IMR-90 (cell line): ENCODE measurements around the gene CATSPERE. TPM values are rescaled to one million over a fixed set of nuclear protein-coding genes. Genes with fewer than 3 reads are reported as not detected.

Experiments
- ATAC-seq: fragments of 200-7000 bp; cut with Tn5 transposase; 2 replicates; pipeline ENCODE4 v1.9.1; 2020; ENCODE audit warnings: low read depth, mild to moderate bottlenecking, moderate library complexity
- BruUV-seq: library from RNA; stranded (reverse); fragments of 400-500 nt; replicated peaks from 2 replicates; lab custom pipeline; 2021; lab: Mats Ljungman, UMichigan
- CTCF ChIA-PET: fragments of 300-600 bp; formaldehyde crosslinking; extraction: SDS; loops from one replicate; lab custom pipeline; 2021; ENCODE audit warnings: antibody characterized with exemption; lab: Yijun Ruan, JAX
- POLR2A ChIA-PET: fragments of 300-600 bp; sonication (Branson Sonifier 250); formaldehyde crosslinking; loops from one replicate; lab custom pipeline; 2022; ENCODE audit warnings: antibody characterized with exemption; ENCODE audit not compliant: unreplicated experiment; lab: Charles Lee
- DNase-seq: peaks from one replicate; pipeline ENCODE4 v3.0.0; 2013
- H2AFZ ChIP-seq: replicated peaks from 2 replicates; pipeline ENCODE3; 2013; ENCODE audit warnings: low read length, mild to moderate bottlenecking; ENCODE audit not compliant: poor library complexity
- H2AK5ac ChIP-seq: 2 replicates; pipeline ENCODE4 v1.6.1; 2013; ENCODE audit warnings: low read depth, low read length, inconsistent platforms
- H2AK9ac ChIP-seq: replicated peaks from 2 replicates; pipeline ENCODE3; 2013; ENCODE audit warnings: mild to moderate bottlenecking, low read depth, low read length, moderate library complexity; ENCODE audit not compliant: poor library complexity
- H2BK120ac ChIP-seq: 2 replicates; pipeline ENCODE4 v1.6.1; 2013; ENCODE audit warnings: low read depth, low read length, inconsistent platforms
- H2BK15ac ChIP-seq: 3 replicates; pipeline ENCODE4 v1.6.1; 2013; ENCODE audit warnings: low read depth, low read length, inconsistent platforms
- H2BK20ac ChIP-seq: 2 replicates; pipeline ENCODE4 v1.6.1; 2013; ENCODE audit warnings: low read depth, mild to moderate bottlenecking, inconsistent platforms, low read length, moderate library complexity
- H2BK5ac ChIP-seq: 2 replicates; pipeline ENCODE4 v1.6.1; 2013; ENCODE audit warnings: mild to moderate bottlenecking, low read depth, low read length, inconsistent platforms; ENCODE audit not compliant: poor library complexity, severe bottlenecking
- H3K14ac ChIP-seq: replicated peaks from 2 replicates; pipeline ENCODE4 v1.6.1; 2013; ENCODE audit warnings: low read depth, low read length, inconsistent platforms
- H3K18ac ChIP-seq: 2 replicates; pipeline ENCODE4 v1.6.1; 2013; ENCODE audit warnings: low read depth, low read length, control low read depth
- H3K23ac ChIP-seq: 2 replicates; pipeline ENCODE4 v1.6.1; 2013; ENCODE audit warnings: low read depth, low read length, inconsistent platforms
- H3K27ac ChIP-seq: 2 replicates; pipeline ENCODE4 v1.5.1; 2013; ENCODE audit warnings: mild to moderate bottlenecking, control low read depth, low read length; ENCODE audit not compliant: insufficient read depth
- H3K27me3 ChIP-seq: 2 replicates; pipeline ENCODE4 v1.6.1; 2013; ENCODE audit warnings: low read length; ENCODE audit not compliant: control insufficient read depth, insufficient read depth
- H3K36me3 ChIP-seq: 2 replicates; pipeline ENCODE4 v1.6.1; 2013; ENCODE audit warnings: low read length, mixed read lengths; ENCODE audit not compliant: control insufficient read depth, insufficient read depth
- H3K4ac ChIP-seq: 2 replicates; pipeline ENCODE4 v1.6.1; 2013; ENCODE audit warnings: low read depth, low read length, inconsistent platforms
- H3K4me1 ChIP-seq: 2 replicates; pipeline ENCODE4 v1.6.1; 2013; ENCODE audit warnings: low read length, mixed read lengths; ENCODE audit not compliant: control insufficient read depth, insufficient read depth
- H3K4me2 ChIP-seq: 2 replicates; pipeline ENCODE4 v1.6.1; 2013; ENCODE audit warnings: low read depth, mild to moderate bottlenecking, control low read depth, low read length, moderate library complexity
- H3K4me3 ChIP-seq: 2 replicates; pipeline ENCODE4 v1.5.1; 2013; ENCODE audit warnings: low read depth, mild to moderate bottlenecking, control low read depth, low read length, moderate library complexity; ENCODE audit not compliant: insufficient read depth
- H3K56ac ChIP-seq: 2 replicates; pipeline ENCODE4 v1.6.1; 2013; ENCODE audit warnings: low read length, inconsistent platforms; ENCODE audit not compliant: insufficient read depth; ENCODE audit errors: extremely low read depth
- H3K79me1 ChIP-seq, 2 experiments: 2 replicates each; pipeline ENCODE4 v1.6.1; 2013; ENCODE audit warnings: low read length in 2 of 2, inconsistent platforms in 1 of 2, low read depth in 1 of 2
- H3K9ac ChIP-seq: 2 replicates; pipeline ENCODE4 v1.6.1; 2013; ENCODE audit warnings: low read depth, low read length, control low read depth
- H3K9me1 ChIP-seq: 2 replicates; pipeline ENCODE4 v1.6.1; 2013; ENCODE audit warnings: low read length, inconsistent platforms; ENCODE audit not compliant: insufficient read depth
- H3K9me3 ChIP-seq: 2 replicates; pipeline ENCODE4 v1.6.1; 2013; ENCODE audit warnings: low read length; ENCODE audit not compliant: control insufficient read depth, insufficient read depth
- H4K20me1 ChIP-seq: 2 replicates; pipeline ENCODE4 v1.6.1; 2013; ENCODE audit warnings: low read length, inconsistent platforms; ENCODE audit not compliant: insufficient read depth
- H4K5ac ChIP-seq: 2 replicates; pipeline ENCODE4 v1.6.1; 2013; ENCODE audit warnings: mild to moderate bottlenecking, low read depth, low read length, control low read depth
- H4K8ac ChIP-seq, 2 experiments: 2 replicates each; pipeline ENCODE4 v1.6.1; 2013; ENCODE audit warnings: low read depth in 2 of 2, low read length in 2 of 2, control low read depth in 1 of 2, inconsistent platforms in 1 of 2
- H4K91ac ChIP-seq: 2 replicates; pipeline ENCODE4 v1.6.1; 2013; ENCODE audit warnings: low read depth, low read length, inconsistent platforms; ENCODE audit not compliant: insufficient read depth
- BHLHE40 ChIP-seq: fragments of 150-350 bp; IDR thresholded peaks from 2 replicates; pipeline ENCODE4 v1.6.1; 2016; ENCODE audit warnings: mild to moderate bottlenecking, low read depth, low read length
- MAZ ChIP-seq: IDR thresholded peaks from 2 replicates; pipeline ENCODE4 v1.6.1; 2012; ENCODE audit warnings: low read depth, mild to moderate bottlenecking, low read length, improper control_type of control experiment, moderate library complexity, borderline replicate concordance
- POLR2A ChIP-seq: IDR thresholded peaks from 2 replicates; pipeline ENCODE4 v1.6.1; 2012; ENCODE audit warnings: mild to moderate bottlenecking, low read depth, low read length
- RAD21 ChIP-seq: IDR thresholded peaks from 2 replicates; pipeline ENCODE4 v1.6.1; 2012; ENCODE audit warnings: low read length, improper control_type of control experiment
- RCOR1 ChIP-seq: IDR thresholded peaks from 2 replicates; pipeline ENCODE4 v1.6.1; 2012; ENCODE audit warnings: mild to moderate bottlenecking, low read length, improper control_type of control experiment; ENCODE audit not compliant: insufficient replicate concordance
- RFX5 ChIP-seq: IDR thresholded peaks from 2 replicates; pipeline ENCODE4 v1.8.0; 2012; ENCODE audit warnings: low read depth, mild to moderate bottlenecking, low read length, moderate library complexity
- SMC3 ChIP-seq: fragments of 150-350 bp; IDR thresholded peaks from 2 replicates; pipeline ENCODE4 v1.6.1; 2016; ENCODE audit warnings: low read depth, mild to moderate bottlenecking, antibody characterized with exemption, low read length, moderate library complexity
- WGBS, 2 experiments: methylation state at CpG; one replicate each; pipeline versions ENCODE4 v1.1.5 to v1.1.7; 2013; ENCODE audit warnings: missing lambda C conversion rate in 2 of 2; ENCODE audit not compliant: insufficient read length in 1 of 2; ENCODE audit errors: extremely low coverage in 2 of 2; 5-methylcytosine and 5-hydroxymethylcytosine counted together
- dilution Hi-C: fragments of 300-500 bp; cut with HindIII; formaldehyde crosslinking; loops from one replicate; pipeline ENCODE4 v1.14.3; 2018; ENCODE audit warnings: low sequenced_read_pairs; ENCODE audit not compliant: unreplicated experiment
- in situ Hi-C: fragments of 300-500 bp; cut with MboI; formaldehyde crosslinking; loops from 3 replicates; pipeline ENCODE4 v1.14.3; 2019; ENCODE audit warnings: low sequenced_read_pairs, inconsistent platforms, mixed read lengths
- intact Hi-C: fragments of 100-400 bp; cut with micrococcal nuclease; formaldehyde crosslinking; loops from 2 replicates; pipeline ENCODE4 v1.10.0; 2022
- polyA plus RNA-seq, 3 experiments: library from polyadenylated mRNA; depleted of rRNA; stranded (reverse); fragments of >200 nt; gene quantifications; 2 replicates each; pipeline ENCODE4 v1.2.3, GENCODE V29; 2012; ENCODE audit warnings: low replicate concordance in 1 of 3
- total RNA-seq: library from RNA; depleted of rRNA; stranded (reverse); fragments of >200 nt; gene quantifications from 2 replicates; pipeline ENCODE4 v1.2.3, GENCODE V29; 2012
- TF ChIP-seq, protein P1 (sequence below): fragments of 150-350 bp; IDR thresholded peaks from 2 replicates; pipeline ENCODE4 v1.6.1; 2016; ENCODE audit warnings: low read depth, mild to moderate bottlenecking, low read length, moderate library complexity, borderline replicate concordance

CATSPERE gene
- total and polyA plus RNA-seq, 2 of the 4 experiments (the other 2 are of a cell fraction): 0.07 to 0.18 TPM

DNA sequence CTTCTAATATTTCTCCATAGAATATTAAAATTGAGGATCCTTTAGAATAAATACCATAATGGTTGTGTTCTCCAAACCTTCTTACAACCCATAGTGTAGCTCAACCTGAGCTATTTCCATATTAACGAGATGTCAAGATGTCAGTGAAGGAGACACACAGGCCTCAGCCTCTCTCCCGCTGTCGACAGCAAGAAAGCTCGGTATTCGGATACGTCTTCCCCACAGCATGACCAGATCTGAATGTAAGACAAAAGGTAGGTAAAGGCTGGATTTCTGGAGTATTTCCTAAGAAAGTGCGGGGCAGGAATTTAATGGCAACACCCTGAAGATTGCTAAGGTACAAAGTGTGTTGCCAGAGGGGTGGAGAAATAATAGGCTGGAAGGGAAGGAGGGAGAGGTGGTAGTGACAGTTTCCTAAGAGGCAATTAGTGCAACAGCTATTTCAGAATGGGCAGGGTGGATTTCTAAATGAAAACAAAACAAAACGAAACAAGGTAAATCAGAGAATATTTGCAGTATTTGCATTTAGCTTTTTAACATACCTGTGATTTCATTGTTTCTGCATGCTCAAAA lies 11.1 kb upstream of the CATSPERE start:
- intact Hi-C loops (loop anchor here (2.0 to 10.0 kb wide), 3 partner anchors 175 to 735 kb away; partner anchors contain the start of gene DESI2), in situ Hi-C loops (no loop called here), dilution Hi-C loops (no loop called here)
- peaks cover 8 to 44% of the 10 kb centered on the region in 2 experiments for H3K79me1 ChIP-seq
- H3K36me3 ChIP-seq: no peaks in the 10 kb centered on the region
- peak overlapping the region; percentile 28; the same call in 1 of the 2 replicates for H3K9ac ChIP-seq
- peak overlapping the region; percentile 33 for H3K27ac ChIP-seq
- peaks cover 8% of the 10 kb centered on the region for H3K9me1 ChIP-seq
- H4K91ac ChIP-seq: peak overlapping the region; percentile 53; the same call in 1 of the 2 replicates
- peak overlapping the region in 1 of 2 experiments; percentile 58; a peak in 1 of 4 replicates for H4K8ac ChIP-seq
- TF ChIP-seq MAZ (no peak), RAD21 (no peak), RCOR1 (no peak), BHLHE40 (no peak), POLR2A (no peak), RFX5 (no peak), SMC3 (no peak)
- TF ChIP-seq, protein P1, sequence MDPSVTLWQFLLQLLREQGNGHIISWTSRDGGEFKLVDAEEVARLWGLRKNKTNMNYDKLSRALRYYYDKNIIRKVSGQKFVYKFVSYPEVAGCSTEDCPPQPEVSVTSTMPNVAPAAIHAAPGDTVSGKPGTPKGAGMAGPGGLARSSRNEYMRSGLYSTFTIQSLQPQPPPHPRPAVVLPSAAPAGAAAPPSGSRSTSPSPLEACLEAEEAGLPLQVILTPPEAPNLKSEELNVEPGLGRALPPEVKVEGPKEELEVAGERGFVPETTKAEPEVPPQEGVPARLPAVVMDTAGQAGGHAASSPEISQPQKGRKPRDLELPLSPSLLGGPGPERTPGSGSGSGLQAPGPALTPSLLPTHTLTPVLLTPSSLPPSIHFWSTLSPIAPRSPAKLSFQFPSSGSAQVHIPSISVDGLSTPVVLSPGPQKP: no peak
- H3K23ac ChIP-seq: peak overlapping the region; percentile 37; the same call in 1 of the 2 replicates
- DNase-seq: no peak
- H3K18ac ChIP-seq: peak overlapping the region; percentile 12; the same call in 1 of the 2 replicates
- no peaks in the 10 kb centered on the region for H3K9me3 ChIP-seq
- H3K4me1 ChIP-seq: peaks cover 12% of the 10 kb centered on the region
- CTCF ChIA-PET: no interaction called here
- H3K27me3 ChIP-seq: no peaks in the 10 kb centered on the region
- H2BK5ac ChIP-seq: peak overlapping the region; percentile 75
- POLR2A ChIA-PET: interaction anchor here (0.5 kb wide), 1 partner anchor 100 kb away, joined by 5 read pairs; no protein-coding TSS in a partner anchor
- peak overlapping the region; percentile 46; the same call in 1 of the 2 replicates for H2AK5ac ChIP-seq
- H2AFZ ChIP-seq: no peak overlapping the region
- 69% methylated on average over 7 of the region's 8 CpGs; no CpG with 5 or more reads in 1 of the 2 experiments for WGBS, 2 experiments
- peak overlapping the region; percentile 54 for H3K4ac ChIP-seq
- H4K5ac ChIP-seq: peak overlapping the region; percentile 3; the same call in 1 of the 2 replicates
- H4K20me1 ChIP-seq: peaks cover 18% of the 10 kb centered on the region
- no peak for ATAC-seq
- TSS peak; percentile 51 for BruUV-seq
- peak overlapping the region; percentile 12; the same call in 1 of the 2 replicates for H2BK120ac ChIP-seq
- no peak overlapping the region for H2BK20ac ChIP-seq
- peak overlapping the region; percentile 57; the same call in 1 of the 2 replicates for H3K14ac ChIP-seq
- peak overlapping the region; percentile 95 for H3K4me2 ChIP-seq
- H2BK15ac ChIP-seq: peak overlapping the region; percentile 88
- peak overlapping the region; percentile 5; the same call in 1 of the 2 replicates for H3K4me3 ChIP-seq
- H3K56ac ChIP-seq: no peak overlapping the region
- peak overlapping the region; percentile 38 for H2AK9ac ChIP-seq
